Suprapubic skin (tissue), 3 donors: ENCODE results near the gene RALGAPA2.

Experiments used
- CTCF ChIP-seq, 2 donors: fragments of 200-600 bp in 1 of 2; fragments of 450-650 bp in 1 of 2; sonication (generic) in 1 of 2; IDR thresholded peaks; one replicate each; pipeline ENCODE4 v1.5.1; 2016 to 2019; ENCODE audit warnings: antibody characterized with exemption in 2 of 2, mild to moderate bottlenecking in 1 of 2, moderate library complexity in 1 of 2
- POLR2A ChIP-seq, 2 donors: fragments of 450-650 bp; IDR thresholded peaks; one replicate each; pipeline ENCODE4 v1.6.1; 2017; ENCODE audit warnings: antibody characterized with exemption in 2 of 2, mild to moderate bottlenecking in 2 of 2, moderate library complexity in 2 of 2

- TF ChIP-seq POLR2A (IDR thresholded peaks at IDR 0.05) (no peak), CTCF (IDR thresholded peaks at IDR 0.05) (no peak)
Observed at GRCh38 chr20:20731945-20732296, 19.5 kb upstream of the RALGAPA2 start.
